K562 (cell line): ENCODE data around the gene SLC24A1. TPM values are rescaled to one million over a fixed set of nuclear protein-coding genes. Genes with fewer than 3 reads are reported as not detected.

ENCODE experiments used
- ATAC-seq: fragments of 200-7000 bp; cut with Tn5 transposase; 3 replicates; pipeline ENCODE4 v1.9.1; 2020; ENCODE audit warnings: moderate library complexity
- BruUV-seq: library from RNA; stranded (reverse); fragments of 400-500 nt; replicated peaks from 2 replicates; lab custom pipeline; 2021; lab: Mats Ljungman, UMichigan
- CTCF ChIA-PET: fragments of 300-600 bp; formaldehyde crosslinking; extraction: SDS; loops from one replicate; lab custom pipeline; 2021; ENCODE audit warnings: low intra/inter-chr PET ratio; lab: Yijun Ruan, JAX
- POLR2A ChIA-PET: fragments of 300-600, 350-650 bp; sonication (Branson Sonifier 250); formaldehyde crosslinking; extraction: SDS; loops from one replicate; lab custom pipeline; 2021; ENCODE audit warnings: antibody characterized with exemption, inconsistent platforms; lab: Yijun Ruan, JAX
- DNase-seq, 4 experiments: peaks; one replicate each; pipeline versions ENCODE4 v3.0.0 to v3.0.0-alpha.2; 2011 to 2018; ENCODE audit warnings: low spot score in 3 of 4, mixed read lengths in 3 of 4; ENCODE audit errors: extremely low read depth in 1 of 4
- FAIRE-seq: peaks from 2 replicates; lab custom pipeline; 2011; peaks lifted over from hg19 to GRCh38; lab: Jason Lieb, UNC
- H2AFZ ChIP-seq: 2 replicates; pipeline ENCODE4 v1.6.0; 2011; ENCODE audit warnings: low read depth, low read length, control low read depth, inconsistent platforms
- H3K27ac ChIP-seq: fragments of 200-600 bp; 3 replicates; pipeline ENCODE4 v1.8.0; 2011; ENCODE audit warnings: low read depth, mild to moderate bottlenecking, control low read depth, inconsistent platforms, low read length, moderate library complexity, mixed read lengths; ENCODE audit errors: extremely low read depth
- H3K27me3 ChIP-seq, 2 experiments: fragments of 300-600 bp in 1 of 2; 2 replicates in 1 of 2; 3 replicates in 1 of 2; pipeline versions ENCODE4 v1.6.0 to v1.8.0; 2011; ENCODE audit warnings: inconsistent platforms in 2 of 2, low read length in 2 of 2, mild to moderate bottlenecking in 1 of 2, mixed read lengths in 1 of 2, moderate library complexity in 1 of 2; ENCODE audit not compliant: control insufficient read depth in 2 of 2, insufficient read depth in 2 of 2
- H3K36me3 ChIP-seq: fragments of 300-600 bp; 3 replicates; pipeline ENCODE4 v1.8.0; 2011; ENCODE audit warnings: mild to moderate bottlenecking, low read length, inconsistent platforms; ENCODE audit not compliant: control insufficient read depth, insufficient read depth
- H3K4me1 ChIP-seq, 2 experiments: fragments of 200-600 bp in 1 of 2; replicated peaks in 1 of 2; 2 replicates in 1 of 2; 3 replicates in 1 of 2; pipeline versions ENCODE4 v1.5.1 to v1.8.0; 2011; ENCODE audit warnings: inconsistent platforms in 2 of 2, low read length in 2 of 2, mild to moderate bottlenecking in 1 of 2, mixed read lengths in 1 of 2, moderate library complexity in 1 of 2; ENCODE audit not compliant: control insufficient read depth in 2 of 2, insufficient read depth in 2 of 2
- H3K4me2 ChIP-seq: 2 replicates; pipeline ENCODE4 v1.6.1; 2011; ENCODE audit warnings: low read length, control low read depth, inconsistent platforms, mixed read lengths; ENCODE audit not compliant: insufficient read depth
- H3K4me3 ChIP-seq: fragments of 200-600 bp; sonication (generic), shearing (Covaris generic); 2 replicates; pipeline ENCODE4 v1.5.1; 2016; ENCODE audit warnings: control low read depth, inconsistent platforms
- H3K79me2 ChIP-seq: fragments of 200-600 bp; 3 replicates; pipeline ENCODE4 v1.8.0; 2011; ENCODE audit warnings: low read length, inconsistent platforms; ENCODE audit not compliant: control insufficient read depth, insufficient read depth
- H3K9ac ChIP-seq, 2 experiments: 2 replicates each; pipeline versions ENCODE4 v1.6.0 to v1.6.1; 2011; ENCODE audit warnings: low read depth in 2 of 2, low read length in 2 of 2, control low read depth in 1 of 2, inconsistent platforms in 1 of 2, mild to moderate bottlenecking in 1 of 2, mixed read lengths in 1 of 2; ENCODE audit not compliant: insufficient read depth in 1 of 2
- H3K9me1 ChIP-seq: one replicate; pipeline ENCODE4 v1.6.0; 2011; ENCODE audit warnings: inconsistent platforms, mild to moderate bottlenecking, low read length, moderate library complexity; ENCODE audit not compliant: control insufficient read depth, insufficient read depth
- H3K9me3 ChIP-seq: replicated peaks from 2 replicates; pipeline ENCODE4 v1.5.1; 2011; ENCODE audit warnings: low read depth, low read length, inconsistent platforms; ENCODE audit not compliant: control insufficient read depth, insufficient read depth
- H4K20me1 ChIP-seq: replicated peaks from 2 replicates; pipeline ENCODE4 v1.6.1; 2011; ENCODE audit warnings: low read length, inconsistent platforms, mixed read lengths; ENCODE audit not compliant: control insufficient read depth, insufficient read depth
- FUS ChIP-seq: fragments of 200-400 bp; formaldehyde crosslinking; optimal IDR thresholded peaks from 2 replicates; pipeline ENCODE3; 2017; ENCODE audit warnings: low read depth, low read length
- NFIC ChIP-seq: fragments of 450-650 bp; IDR thresholded peaks from 2 replicates; pipeline ENCODE4 v1.6.1; 2017; ENCODE audit warnings: mild to moderate bottlenecking, inconsistent platforms
- ZNF318 ChIP-seq, 2 experiments: fragments of 450-650 bp; IDR thresholded peaks; 2 replicates each; pipeline ENCODE4 v1.6.1; 2016; ENCODE audit warnings: mild to moderate bottlenecking in 2 of 2, borderline replicate concordance in 1 of 2, low read depth in 1 of 2, moderate library complexity in 1 of 2
- WGBS: fragments of 100-300 bp; shearing (Covaris generic); methylation state at CpG from one replicate; pipeline ENCODE4 v1.1.6; 2016; ENCODE audit warnings: low coverage, mixed read lengths; ENCODE audit not compliant: insufficient coverage; ENCODE audit errors: missing lambda C conversion rate; 5-methylcytosine and 5-hydroxymethylcytosine counted together
- in situ Hi-C: fragments of 300-500 bp; cut with MboI; formaldehyde crosslinking; loops from 4 replicates; pipeline ENCODE4 v1.15.0; 2018; ENCODE audit warnings: inconsistent platforms, mixed read lengths
- intact Hi-C: fragments of 100-400 bp; cut with micrococcal nuclease; formaldehyde crosslinking; loops from 2 replicates; pipeline ENCODE4 v1.14.2; 2022
- polyA plus RNA-seq, 8 experiments: library from polyadenylated mRNA; depleted of rRNA in 4 of 8; stranded (reverse) in 5 of 8; unstranded in 3 of 8; fragments of >200 nt; fragmentation: Nextera tagmentation in 2 of 8; fragmentation: Illumina TruSeq in 1 of 8; extraction: Ambion mirVana in 2 of 8; extraction: Trizol in 1 of 8; gene quantifications; 2 replicates each; pipeline versions ENCODE4 v1.2.1 to v1.2.3, GENCODE V29; 2011 to 2014; ENCODE audit warnings: inconsistent platforms in 1 of 8, missing spikeins in 1 of 8
- total RNA-seq, 7 experiments: library from RNA; depleted of rRNA in 6 of 7; stranded (reverse); fragments of >200 nt in 6 of 7; fragmentation: Illumina TruSeq in 2 of 7; extraction: Trizol in 2 of 7; gene quantifications; 2 replicates each; pipeline versions ENCODE4 v1.2.1 to v1.2.3, GENCODE V29; 2011 to 2021; ENCODE audit warnings: low replicate concordance in 1 of 7
- TF ChIP-seq, protein P1 (sequence below): conservative IDR thresholded peaks from 2 replicates; pipeline ENCODE4 v1.6.1; 2011; ENCODE audit warnings: low read depth, mild to moderate bottlenecking, low read length; ENCODE audit not compliant: control insufficient read depth
- TF ChIP-seq, protein P2 (sequence below): sonication (generic); formaldehyde crosslinking; IDR thresholded peaks from 2 replicates; pipeline ENCODE4 v1.8.0; 2022; ENCODE audit warnings: mild to moderate bottlenecking, missing genetic modification reagents
- TF ChIP-seq, protein P3 (sequence below): IDR thresholded peaks from 2 replicates; pipeline ENCODE4 v1.6.1; 2016; ENCODE audit warnings: missing genetic modification characterization, missing compliant biosample characterization

The SLC24A1 gene
- total and polyA plus RNA-seq, 9 of the 15 experiments (the other 6 are each of a cell fraction or from before 2014, with no cell fraction given), result 3.1 to 8.2 (median 5.5) TPM

- H3K9me3 ChIP-seq, result no peaks in the 10 kb centered on the region
- intact Hi-C loops, result loop anchor here (2.0 to 10.0 kb wide), 2 partner anchors 258 to 364 kb away; partner anchors contain the start of gene RAB11A
- ATAC-seq (peak; percentile 98), FAIRE-seq (peak; percentile 80), DNase-seq (peak; percentile 97 to 98 (median 97))
- POLR2A ChIA-PET, result interaction anchor here (0.5 to 2.0 kb wide), 20 partner anchors 8 to 971 kb away, joined by 3 to 10 read pairs (median 4); partner anchors contain the start of genes RAB11A, RNU5B-1 and SLC24A1
- H3K27ac ChIP-seq, result peak within 1 kb of the TSS; percentile 89
- H3K79me2 ChIP-seq, result peaks cover 55% of the 10 kb centered on the region
- no peaks in the 10 kb centered on the region for H4K20me1 ChIP-seq
- under 1% methylated on average over 53 of the region's 64 CpGs for WGBS
- H3K9me1 ChIP-seq, result no peaks in the 10 kb centered on the region
- peaks cover 17% of the 10 kb centered on the region; the same call in 2 of the 3 replicates for H3K36me3 ChIP-seq
- peak within 1 kb of the TSS; percentile 87 to 98 for H3K9ac ChIP-seq
- CTCF ChIA-PET, result interaction anchor here (0.6 kb wide), 1 partner anchor 95 kb away, joined by 6 read pairs; no protein-coding TSS in a partner anchor
- peak within 1 kb of the TSS; percentile 91 for H3K4me2 ChIP-seq
- H3K4me1 ChIP-seq, result peaks cover 8 to 21% of the 10 kb centered on the region in 2 experiments; a peak in 4 of 5 replicates
- no peaks in the 10 kb centered on the region for H3K27me3 ChIP-seq
- no TSS peak for BruUV-seq
- peak within 1 kb of the TSS; percentile 64 for H3K4me3 ChIP-seq
- peak within 1 kb of the TSS; percentile 97 for H2AFZ ChIP-seq
- in situ Hi-C loops, result no loop called here
- no peak for TF ChIP-seq FUS
- TF ChIP-seq, protein P1, sequence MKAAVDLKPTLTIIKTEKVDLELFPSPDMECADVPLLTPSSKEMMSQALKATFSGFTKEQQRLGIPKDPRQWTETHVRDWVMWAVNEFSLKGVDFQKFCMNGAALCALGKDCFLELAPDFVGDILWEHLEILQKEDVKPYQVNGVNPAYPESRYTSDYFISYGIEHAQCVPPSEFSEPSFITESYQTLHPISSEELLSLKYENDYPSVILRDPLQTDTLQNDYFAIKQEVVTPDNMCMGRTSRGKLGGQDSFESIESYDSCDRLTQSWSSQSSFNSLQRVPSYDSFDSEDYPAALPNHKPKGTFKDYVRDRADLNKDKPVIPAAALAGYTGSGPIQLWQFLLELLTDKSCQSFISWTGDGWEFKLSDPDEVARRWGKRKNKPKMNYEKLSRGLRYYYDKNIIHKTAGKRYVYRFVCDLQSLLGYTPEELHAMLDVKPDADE, result peak; percentile 93
- peak; percentile 69 for TF ChIP-seq NFIC
- TF ChIP-seq, protein P2, sequence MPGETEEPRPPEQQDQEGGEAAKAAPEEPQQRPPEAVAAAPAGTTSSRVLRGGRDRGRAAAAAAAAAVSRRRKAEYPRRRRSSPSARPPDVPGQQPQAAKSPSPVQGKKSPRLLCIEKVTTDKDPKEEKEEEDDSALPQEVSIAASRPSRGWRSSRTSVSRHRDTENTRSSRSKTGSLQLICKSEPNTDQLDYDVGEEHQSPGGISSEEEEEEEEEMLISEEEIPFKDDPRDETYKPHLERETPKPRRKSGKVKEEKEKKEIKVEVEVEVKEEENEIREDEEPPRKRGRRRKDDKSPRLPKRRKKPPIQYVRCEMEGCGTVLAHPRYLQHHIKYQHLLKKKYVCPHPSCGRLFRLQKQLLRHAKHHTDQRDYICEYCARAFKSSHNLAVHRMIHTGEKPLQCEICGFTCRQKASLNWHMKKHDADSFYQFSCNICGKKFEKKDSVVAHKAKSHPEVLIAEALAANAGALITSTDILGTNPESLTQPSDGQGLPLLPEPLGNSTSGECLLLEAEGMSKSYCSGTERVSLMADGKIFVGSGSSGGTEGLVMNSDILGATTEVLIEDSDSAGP, result no peak
- TF ChIP-seq, protein P3, sequence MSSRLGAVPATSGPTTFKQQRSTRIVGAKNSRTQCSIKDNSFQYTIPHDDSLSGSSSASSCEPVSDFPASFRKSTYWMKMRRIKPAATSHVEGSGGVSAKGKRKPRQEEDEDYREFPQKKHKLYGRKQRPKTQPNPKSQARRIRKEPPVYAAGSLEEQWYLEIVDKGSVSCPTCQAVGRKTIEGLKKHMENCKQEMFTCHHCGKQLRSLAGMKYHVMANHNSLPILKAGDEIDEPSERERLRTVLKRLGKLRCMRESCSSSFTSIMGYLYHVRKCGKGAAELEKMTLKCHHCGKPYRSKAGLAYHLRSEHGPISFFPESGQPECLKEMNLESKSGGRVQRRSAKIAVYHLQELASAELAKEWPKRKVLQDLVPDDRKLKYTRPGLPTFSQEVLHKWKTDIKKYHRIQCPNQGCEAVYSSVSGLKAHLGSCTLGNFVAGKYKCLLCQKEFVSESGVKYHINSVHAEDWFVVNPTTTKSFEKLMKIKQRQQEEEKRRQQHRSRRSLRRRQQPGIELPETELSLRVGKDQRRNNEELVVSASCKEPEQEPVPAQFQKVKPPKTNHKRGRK (tag), result no peak
- no peak for TF ChIP-seq ZNF318 (IDR thresholded peaks at IDR 0.05; ENCODE audit: borderline replicate concordance in 1 of 2, low read depth in 1 of 2)
These were observed 10.6 kb upstream of the SLC24A1 start, which contains the start of gene INTS14 for GRCh38 chr15:65610871-65611718. TSS of gene INTS14 (minus strand) at chr15:65611131. CDS start at chr15:65607380, 3,751 bp downstream.
